Measurements from ENCODE around the gene MMAB.

DNA sequence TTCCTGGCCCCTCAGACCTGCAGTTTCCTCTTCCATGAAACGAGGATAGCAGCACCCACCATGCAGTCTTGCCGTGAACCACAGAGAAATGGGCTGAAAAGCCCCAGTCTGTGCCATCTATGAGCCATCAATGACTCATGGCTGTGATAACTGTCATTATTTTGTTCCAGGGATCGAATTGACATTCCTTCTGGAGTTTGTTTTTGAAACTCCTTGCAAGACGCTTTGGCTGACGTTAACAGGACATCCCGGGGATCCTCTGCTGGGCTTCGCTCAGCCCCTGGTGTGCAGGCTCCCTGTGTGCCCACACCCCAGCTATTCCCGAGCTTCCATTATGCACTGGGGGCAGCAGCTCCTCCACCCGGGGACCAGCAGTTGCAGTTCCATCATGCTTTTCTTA is 33.8 kb downstream of the MMAB start:
- TF ChIP-seq SRF (IDR thresholded peaks at IDR 0.05; ENCODE audit: low read depth) (no peak), POLR2A (IDR thresholded peaks at IDR 0.05; ENCODE audit: borderline replicate concordance, extremely low read depth, insufficient read depth, insufficient read length) (no peak)
- TF ChIP-seq, protein P1, sequence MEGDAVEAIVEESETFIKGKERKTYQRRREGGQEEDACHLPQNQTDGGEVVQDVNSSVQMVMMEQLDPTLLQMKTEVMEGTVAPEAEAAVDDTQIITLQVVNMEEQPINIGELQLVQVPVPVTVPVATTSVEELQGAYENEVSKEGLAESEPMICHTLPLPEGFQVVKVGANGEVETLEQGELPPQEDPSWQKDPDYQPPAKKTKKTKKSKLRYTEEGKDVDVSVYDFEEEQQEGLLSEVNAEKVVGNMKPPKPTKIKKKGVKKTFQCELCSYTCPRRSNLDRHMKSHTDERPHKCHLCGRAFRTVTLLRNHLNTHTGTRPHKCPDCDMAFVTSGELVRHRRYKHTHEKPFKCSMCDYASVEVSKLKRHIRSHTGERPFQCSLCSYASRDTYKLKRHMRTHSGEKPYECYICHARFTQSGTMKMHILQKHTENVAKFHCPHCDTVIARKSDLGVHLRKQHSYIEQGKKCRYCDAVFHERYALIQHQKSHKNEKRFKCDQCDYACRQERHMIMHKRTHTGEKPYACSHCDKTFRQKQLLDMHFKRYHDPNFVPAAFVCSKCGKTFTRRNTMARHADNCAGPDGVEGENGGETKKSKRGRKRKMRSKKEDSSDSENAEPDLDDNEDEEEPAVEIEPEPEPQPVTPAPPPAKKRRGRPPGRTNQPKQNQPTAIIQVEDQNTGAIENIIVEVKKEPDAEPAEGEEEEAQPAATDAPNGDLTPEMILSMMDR (IDR thresholded peaks at IDR 0.05 in 2 of 3, conservative IDR thresholded peaks at IDR 0.05 in 1 of 3; ENCODE audit: borderline replicate concordance in 1 of 3, insufficient read depth in 1 of 3, low read depth in 2 of 3, low read length in 2 of 3), result no peak
